Limb (tissue), 2 donors: ENCODE data around the gene CD82.
"Not testable (repeated sequence)": the region's sequence is repeated elsewhere in the genome, so short reads cannot be mapped to it uniquely, and the experiment has no call there.

Source experiments
- DNase-seq, 2 donors: peaks; one replicate each; pipeline ENCODE4 v3.0.0-alpha.2; 2016; ENCODE audit errors: extremely low spot score in 2 of 2

The CD82 gene

DNA sequence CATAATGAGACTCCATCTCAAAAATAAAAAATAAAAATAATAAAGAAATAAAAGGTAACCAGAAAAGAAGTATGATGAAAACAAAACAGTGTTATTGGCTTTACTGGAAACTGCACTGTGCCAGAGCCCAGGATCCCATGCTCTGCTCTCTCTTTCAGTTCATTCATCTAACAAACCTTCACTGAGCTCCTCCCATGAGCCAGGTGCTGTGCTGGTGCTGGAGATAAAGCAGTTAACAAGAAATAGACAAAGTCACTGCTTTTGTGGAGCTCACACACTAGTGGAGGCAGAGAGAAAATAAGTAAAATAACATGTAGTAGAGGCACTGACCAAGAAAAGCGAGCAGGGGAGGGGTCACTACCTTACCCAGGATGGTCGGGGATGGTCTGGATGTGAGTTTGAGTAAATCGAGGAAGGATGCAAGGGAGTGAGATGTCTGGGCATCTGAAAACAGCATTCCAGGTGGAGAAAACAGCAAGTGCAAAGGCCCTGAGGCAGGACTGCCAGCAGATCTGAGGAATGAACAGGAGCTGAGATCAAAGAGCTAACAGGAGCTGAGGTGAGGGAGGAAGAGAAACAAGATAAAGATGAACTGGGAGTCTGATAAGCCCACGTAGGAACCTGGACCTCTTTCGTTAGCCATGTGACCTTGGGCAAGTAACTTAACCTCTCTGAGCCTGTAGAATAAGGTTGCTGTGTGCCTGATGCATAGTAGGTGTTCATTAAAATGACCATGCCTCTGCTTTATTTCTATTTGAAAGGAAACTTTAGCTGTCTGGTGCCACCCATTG, 31.3 kb upstream of the CD82 start:
- DNase-seq = no peak

- no peak for DNase-seq
These were observed 30.1 kb upstream of the CD82 start for GRCh38 chr11:44535191-44535980.

- no peak for DNase-seq
These were observed 28.5 kb upstream of the CD82 start for GRCh38 chr11:44536788-44537516.

DNA sequence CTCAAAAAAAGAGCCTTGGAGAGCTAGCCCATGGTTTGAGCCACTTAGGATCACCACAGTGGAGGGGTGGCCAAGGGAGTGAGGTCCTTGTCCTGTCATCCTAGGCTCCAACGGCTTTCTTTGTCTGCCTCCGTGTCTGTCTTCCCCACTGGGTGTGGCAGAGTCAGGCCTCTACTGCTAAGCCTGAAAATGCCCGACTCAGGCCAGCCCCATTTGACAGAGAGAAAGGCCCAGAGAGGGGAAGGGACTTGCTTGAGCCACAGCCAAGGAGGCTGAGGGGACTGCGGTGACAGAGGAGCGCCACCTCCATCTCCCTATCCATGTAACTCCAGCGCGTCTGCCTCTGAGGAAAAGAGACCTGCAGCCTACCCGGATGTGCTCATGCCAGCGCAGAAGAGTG, 27.8 kb upstream of the CD82 start:
- DNase-seq = no peak

GRCh38 chr11:44538375-44539054, 26.9 kb upstream of the CD82 start:
- peak; percentile 71 to 88 for DNase-seq

- DNase-seq = no peak
These were observed 25.5 kb upstream of the CD82 start for GRCh38 chr11:44539971-44540370.

DNA sequence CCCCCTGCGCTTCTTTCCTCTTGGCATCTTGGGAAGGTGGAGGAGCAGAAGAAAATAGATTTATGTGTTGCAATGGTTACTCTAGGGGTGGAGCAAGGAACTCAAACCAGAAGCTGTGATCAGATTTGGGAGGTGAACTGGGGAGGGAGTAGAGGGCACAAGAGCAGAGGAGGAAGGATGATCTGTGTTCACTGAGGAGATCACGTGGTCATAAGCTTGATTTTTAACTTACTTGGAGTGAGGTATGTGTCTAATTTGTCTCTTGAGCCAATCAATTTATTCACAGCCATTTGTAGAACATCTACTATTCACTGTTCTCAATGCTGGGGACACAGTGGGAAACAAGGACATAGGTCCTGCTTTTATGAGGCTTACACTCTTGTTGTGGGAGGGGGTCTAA, 24.8 kb upstream of the CD82 start:
- no peak for DNase-seq

GRCh38 chr11:44542372-44542771, 23.1 kb upstream of the CD82 start:
- no peak for DNase-seq

DNA sequence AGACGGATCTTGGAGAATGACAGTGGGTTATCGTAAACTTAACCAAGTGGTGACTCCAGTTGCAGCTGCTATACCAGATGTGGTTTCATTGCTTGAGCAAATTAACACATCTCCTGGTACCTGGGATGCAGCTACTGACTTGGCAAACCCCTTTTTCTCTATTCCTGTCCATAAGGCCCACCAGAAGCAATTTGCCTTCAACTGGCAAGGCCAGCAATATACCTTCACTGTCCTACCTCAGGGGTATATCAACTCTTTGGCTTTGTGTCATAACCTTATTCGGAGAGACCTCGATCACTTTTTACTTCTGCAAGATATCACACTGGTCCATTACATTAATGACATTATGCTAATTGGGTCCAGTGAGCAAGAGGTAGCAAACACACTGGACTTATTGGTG, 18.5 kb upstream of the CD82 start:
- not testable (repeated sequence) for DNase-seq

GRCh38 chr11:44547534-44547933, 17.9 kb upstream of the CD82 start:
- DNase-seq = not testable (repeated sequence)

DNA sequence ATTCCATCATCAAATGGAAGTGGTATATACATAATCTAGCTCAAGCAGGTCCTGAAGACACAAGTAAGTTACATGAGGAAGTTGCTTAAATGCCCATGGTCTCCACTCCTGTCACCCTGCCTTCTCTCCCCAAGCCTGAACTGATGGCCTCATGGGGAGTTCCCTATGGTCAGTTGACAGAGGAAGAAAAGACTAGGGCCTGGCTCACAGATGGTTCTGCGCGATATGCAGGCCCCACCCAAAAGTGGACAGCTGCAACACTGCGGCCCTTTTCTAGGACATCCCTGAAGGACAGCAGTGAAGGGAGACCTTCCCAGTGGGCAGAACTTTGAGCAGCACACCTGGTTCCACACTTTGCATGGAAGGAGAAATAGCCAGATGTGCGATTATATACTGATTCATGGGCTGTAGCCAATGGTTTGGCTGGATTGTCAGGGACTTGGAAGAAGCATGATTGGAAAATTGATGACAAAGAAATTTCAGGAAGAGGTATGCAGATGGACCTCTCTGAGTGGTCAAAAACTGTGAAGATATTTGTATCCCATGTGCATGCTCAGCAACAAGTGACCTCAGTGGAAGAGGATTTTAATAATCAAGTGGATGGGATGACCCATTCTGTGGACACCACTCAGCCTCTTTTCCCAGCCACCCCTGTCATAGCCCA, 17.3 kb upstream of the CD82 start:
- DNase-seq = no peak

- DNase-seq = not testable (repeated sequence)
These were observed 16.3 kb upstream of the CD82 start for GRCh38 chr11:44548961-44549749.

DNA sequence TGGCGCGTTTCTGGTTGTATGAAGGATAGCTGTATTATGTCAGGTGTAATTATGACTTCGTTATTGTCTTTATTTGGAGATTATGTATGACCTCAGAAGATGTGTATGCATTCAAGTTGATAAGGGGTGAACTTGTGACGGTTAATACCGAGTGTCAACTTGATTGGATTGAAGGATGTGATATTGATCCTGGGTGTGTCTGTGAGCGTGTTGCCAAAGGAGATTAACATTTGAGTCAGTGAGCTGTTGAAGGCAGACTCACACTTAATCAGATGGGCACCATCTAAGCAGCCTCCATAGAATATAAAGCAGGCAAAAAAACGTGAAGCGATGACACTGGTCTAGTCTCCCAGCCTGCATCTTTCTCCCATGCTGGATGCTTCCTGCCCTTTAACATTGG, 15.3 kb upstream of the CD82 start:
- no peak for DNase-seq

GRCh38 chr11:44551456-44552139, 13.9 kb upstream of the CD82 start:
- DNase-seq = no peak

- DNase-seq = no peak
These were observed 10.2 kb upstream of the CD82 start for GRCh38 chr11:44555031-44555800.

DNA sequence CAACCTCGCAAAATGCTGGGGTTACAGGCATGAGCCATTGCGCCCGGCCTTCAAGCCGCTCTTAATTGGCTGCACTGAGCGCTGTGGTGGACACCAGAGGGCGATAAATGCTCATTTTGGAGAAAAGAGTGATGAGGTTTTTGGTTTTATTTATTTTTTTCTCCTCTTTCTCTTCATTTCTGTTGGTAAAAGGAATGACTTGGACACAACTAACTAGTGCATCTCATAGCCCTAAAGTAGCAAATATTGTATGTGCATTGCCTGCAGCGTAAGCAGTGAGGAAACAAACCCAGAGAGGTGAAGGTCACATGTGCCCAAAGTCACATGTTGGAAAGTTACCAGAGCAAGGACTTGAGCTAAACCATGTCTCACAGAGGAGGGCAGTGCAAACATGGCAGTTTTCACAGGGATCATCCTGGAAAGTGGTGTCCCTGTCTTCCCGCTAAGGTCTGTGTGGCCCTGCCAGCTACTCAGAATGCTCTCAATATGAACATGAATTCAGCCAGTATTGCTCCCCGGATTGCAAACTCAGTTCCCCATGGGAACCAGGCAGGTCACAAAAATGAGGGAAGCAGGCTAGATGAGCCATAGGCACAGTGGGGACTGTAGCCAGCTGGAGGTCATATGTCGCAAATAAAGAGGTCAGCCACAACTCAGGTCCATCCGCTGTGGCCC, 8.6 kb upstream of the CD82 start:
- DNase-seq = peak; percentile 63 to 73

DNA sequence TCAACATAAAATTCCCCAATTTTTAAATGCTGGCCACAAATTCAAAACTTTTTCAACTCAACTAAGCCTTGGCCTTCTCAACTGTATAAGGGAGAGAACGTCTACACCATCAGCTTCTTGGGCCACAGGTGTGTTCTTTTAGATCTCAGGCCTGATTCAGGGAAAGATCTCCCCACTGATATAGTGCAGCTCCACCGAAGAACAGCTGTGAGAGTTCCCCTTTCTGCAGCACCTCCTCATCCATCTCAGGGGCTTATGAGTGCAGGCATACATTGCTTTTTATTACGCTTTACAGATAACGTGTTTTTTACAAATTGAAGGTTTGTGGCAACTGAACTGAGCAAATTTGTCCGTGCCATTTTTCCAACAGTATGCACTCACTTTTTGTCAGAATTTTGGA, 8.0 kb upstream of the CD82 start:
- no peak for DNase-seq

- no peak for DNase-seq
These were observed 6.1 kb upstream of the CD82 start for GRCh38 chr11:44559207-44559939.
